ENCODE measurements around the gene MYO1F.

MYO1F gene

DNA sequence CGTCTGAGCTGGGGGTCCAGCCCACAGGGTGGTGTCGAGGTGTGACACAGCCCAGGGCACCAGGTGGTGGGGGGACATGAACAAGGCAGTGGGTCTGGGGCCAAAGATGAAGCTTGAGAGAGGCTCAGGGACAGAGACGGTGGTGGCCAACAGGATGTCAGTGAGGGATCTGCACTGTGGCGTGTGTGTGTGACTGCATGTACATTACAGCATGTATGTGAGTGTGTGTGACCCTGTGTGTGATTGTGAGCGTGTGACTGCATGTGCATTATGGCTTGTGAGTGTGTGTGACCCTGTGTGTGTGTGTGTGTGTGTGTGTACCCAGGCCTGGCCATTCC, 31.7 kb upstream of the MYO1F start:
- Histone ChIP-seq H3K4me2 (ENCODE audit: low read length) (no peak overlapping the region), H2AFZ (ENCODE audit: low read length) (no peak overlapping the region), H3K9me2 (ENCODE audit: low read depth, low read length) (no peaks in the 10 kb centered on the region), H3F3A (ENCODE audit: insufficient read depth, low read length) (no peaks in the 10 kb centered on the region), H3K27ac (ENCODE audit: low read depth, low read length, poor library complexity, severe bottlenecking) (no peak overlapping the region), H3K36me3 (ENCODE audit: insufficient read depth, low read length) (no peaks in the 10 kb centered on the region), H3K9ac (ENCODE audit: low read length) (no peak overlapping the region), H3K79me2 (ENCODE audit: insufficient read depth, low read length) (no peaks in the 10 kb centered on the region), H3K4me1 (ENCODE audit: insufficient read depth, low read length, severe bottlenecking) (no peaks in the 10 kb centered on the region), H3K9me3 (ENCODE audit: low read length) (no peaks in the 10 kb centered on the region), H3K27me3 (ENCODE audit: insufficient read depth, low read length) (0 out of 2 replicates have a peak, but pooled peaks cover 6% of the 10 kb centered on the region), H4K20me1 (ENCODE audit: insufficient read depth, low read length) (no peaks in the 10 kb centered on the region), H3K4me3 (ENCODE audit: low read depth, low read length, poor library complexity, severe bottlenecking) (no peak overlapping the region)
- TF ChIP-seq CTCF (IDR thresholded peaks at IDR 0.05; ENCODE audit: low read length), result no peak
- no peak for TF ChIP-seq EZH2 (IDR thresholded peaks at IDR 0.05; ENCODE audit: borderline replicate concordance, low read length)

DNA sequence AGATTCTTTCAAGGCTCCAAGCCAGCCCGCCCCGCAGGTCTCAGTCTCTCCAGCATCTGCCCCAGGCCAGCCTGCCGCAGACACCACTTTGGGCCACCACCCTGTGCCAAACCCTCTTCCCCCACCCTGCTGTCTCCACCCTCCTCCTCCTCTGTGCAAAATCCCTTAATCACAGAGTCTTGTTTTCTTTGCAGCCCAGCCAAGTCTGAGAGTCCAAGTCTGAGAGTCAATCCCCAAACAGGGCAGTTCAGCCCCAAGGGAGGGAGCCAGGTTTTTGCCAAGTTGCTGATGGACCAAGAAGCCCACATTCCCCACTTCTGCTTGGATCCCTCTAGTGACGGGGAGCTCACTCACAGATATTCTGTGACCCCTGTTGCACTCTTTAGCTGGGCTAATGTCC, 30.1 kb upstream of the MYO1F start:
- no peak for TF ChIP-seq CTCF (IDR thresholded peaks at IDR 0.05; ENCODE audit: low read length)
- TF ChIP-seq EZH2 (IDR thresholded peaks at IDR 0.05; ENCODE audit: borderline replicate concordance, low read length), result no peak

GRCh38 chr19:8605514-8605913, 28.3 kb upstream of the MYO1F start:
- TF ChIP-seq EZH2 (IDR thresholded peaks at IDR 0.05; ENCODE audit: borderline replicate concordance, low read length), result no peak
- TF ChIP-seq CTCF (IDR thresholded peaks at IDR 0.05; ENCODE audit: low read length), result no peak
- Histone ChIP-seq H3K27ac (ENCODE audit: low read depth, low read length, poor library complexity, severe bottlenecking) (no peak overlapping the region), H3K9ac (ENCODE audit: low read length) (no peak overlapping the region), H3F3A (ENCODE audit: insufficient read depth, low read length) (no peaks in the 10 kb centered on the region), H2AFZ (ENCODE audit: low read length) (no peak overlapping the region), H3K9me2 (ENCODE audit: low read depth, low read length) (no peaks in the 10 kb centered on the region), H3K4me2 (ENCODE audit: low read length) (no peak overlapping the region), H3K4me3 (ENCODE audit: low read depth, low read length, poor library complexity, severe bottlenecking) (no peak overlapping the region), H3K36me3 (ENCODE audit: insufficient read depth, low read length) (no peaks in the 10 kb centered on the region; the same call in 1 of the 2 replicates), H3K27me3 (ENCODE audit: insufficient read depth, low read length) (0 out of 2 replicates have a peak, but pooled peaks cover 6% of the 10 kb centered on the region), H3K4me1 (ENCODE audit: insufficient read depth, low read length, severe bottlenecking) (no peaks in the 10 kb centered on the region), H4K20me1 (ENCODE audit: insufficient read depth, low read length) (no peaks in the 10 kb centered on the region), H3K79me2 (ENCODE audit: insufficient read depth, low read length) (no peaks in the 10 kb centered on the region), H3K9me3 (ENCODE audit: low read length) (no peaks in the 10 kb centered on the region)

More for the DNA sequence above, 30.1 kb upstream of the MYO1F start:
- Histone ChIP-seq H3K36me3 (ENCODE audit: insufficient read depth, low read length) (no peaks in the 10 kb centered on the region; the same call in 1 of the 2 replicates), H3F3A (ENCODE audit: insufficient read depth, low read length) (no peaks in the 10 kb centered on the region), H3K27ac (ENCODE audit: low read depth, low read length, poor library complexity, severe bottlenecking) (no peak overlapping the region), H3K4me1 (ENCODE audit: insufficient read depth, low read length, severe bottlenecking) (no peaks in the 10 kb centered on the region), H3K4me2 (ENCODE audit: low read length) (no peak overlapping the region), H2AFZ (ENCODE audit: low read length) (no peak overlapping the region), H3K79me2 (ENCODE audit: insufficient read depth, low read length) (no peaks in the 10 kb centered on the region), H3K27me3 (ENCODE audit: insufficient read depth, low read length) (0 out of 2 replicates have a peak, but pooled peaks cover 6% of the 10 kb centered on the region), H3K9me3 (ENCODE audit: low read length) (no peaks in the 10 kb centered on the region), H3K9me2 (ENCODE audit: low read depth, low read length) (no peaks in the 10 kb centered on the region), H3K4me3 (ENCODE audit: low read depth, low read length, poor library complexity, severe bottlenecking) (no peak overlapping the region), H4K20me1 (ENCODE audit: insufficient read depth, low read length) (no peaks in the 10 kb centered on the region), H3K9ac (ENCODE audit: low read length) (no peak overlapping the region)

Data from OCI-LY1 (cell line).